GM21529 (cell line): ENCODE results near the gene RCAN3.
"Not testable (repeated sequence)": the region's sequence is repeated elsewhere in the genome, so short reads cannot be mapped to it uniquely, and the experiment has no call there.

Experiments used
- ATAC-seq: cut with Tn5 transposase; IDR thresholded peaks from one replicate; pipeline ENCODE4 v1.9.1; 2021; ENCODE audit not compliant: unreplicated experiment

Gene RCAN3

DNA sequence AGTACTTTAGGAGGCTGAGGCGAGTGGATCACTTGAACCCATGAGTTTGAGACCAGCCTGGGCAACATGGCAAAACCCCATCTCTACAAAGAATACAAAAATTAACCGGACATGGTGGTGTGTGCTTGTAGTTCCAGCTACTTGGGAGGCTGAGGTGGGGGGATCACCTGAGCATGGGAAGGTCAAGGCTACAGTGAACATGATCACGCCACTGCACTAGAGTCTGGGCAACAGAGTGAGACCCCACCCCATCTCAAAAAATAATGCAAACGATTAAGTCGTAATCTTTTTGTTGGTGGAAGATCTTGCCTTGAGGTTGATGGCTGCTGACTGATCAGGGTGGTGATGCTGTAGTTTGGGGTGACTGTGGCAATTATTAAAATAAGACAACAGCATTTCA lies 6.3 kb downstream of the RCAN3 start:
- no peak for ATAC-seq

- ATAC-seq = no peak
These were observed 11.1 kb downstream of the RCAN3 start for GRCh38 chr1:24513706-24514105.

GRCh38 chr1:24514946-24515345 lies 12.3 kb downstream of the RCAN3 start:
- ATAC-seq = no peak

GRCh38 chr1:24515671-24516209 lies 13.1 kb downstream of the RCAN3 start:
- not testable (repeated sequence) for ATAC-seq

DNA sequence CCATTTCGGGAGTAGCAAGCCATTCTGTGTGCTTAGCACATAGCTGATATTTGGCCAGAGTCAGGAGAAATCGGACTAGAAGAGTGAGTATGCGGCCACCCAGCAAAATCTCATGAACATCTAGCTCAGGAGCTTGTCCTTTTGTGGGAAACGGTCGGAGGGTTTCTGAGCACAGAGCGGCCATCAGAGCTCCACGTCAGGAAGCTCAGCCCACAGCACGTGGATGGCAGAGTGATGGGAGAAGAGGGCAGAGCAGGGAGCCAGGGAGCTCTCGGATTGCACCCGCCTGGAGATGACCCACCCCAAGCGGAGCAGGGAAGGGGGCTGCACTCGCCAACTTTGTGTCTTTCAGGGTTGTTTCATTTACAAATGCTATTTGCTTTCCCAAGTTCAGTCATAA lies 13.9 kb downstream of the RCAN3 start:
- no peak for ATAC-seq

- ATAC-seq = no peak
These were observed 15.3 kb downstream of the RCAN3 start for GRCh38 chr1:24517898-24518297.

- ATAC-seq = not testable (repeated sequence)
These were observed 17.6 kb downstream of the RCAN3 start for GRCh38 chr1:24520282-24520681.

- no peak for ATAC-seq
These were observed 23.0 kb downstream of the RCAN3 start for GRCh38 chr1:24525606-24526005.

DNA sequence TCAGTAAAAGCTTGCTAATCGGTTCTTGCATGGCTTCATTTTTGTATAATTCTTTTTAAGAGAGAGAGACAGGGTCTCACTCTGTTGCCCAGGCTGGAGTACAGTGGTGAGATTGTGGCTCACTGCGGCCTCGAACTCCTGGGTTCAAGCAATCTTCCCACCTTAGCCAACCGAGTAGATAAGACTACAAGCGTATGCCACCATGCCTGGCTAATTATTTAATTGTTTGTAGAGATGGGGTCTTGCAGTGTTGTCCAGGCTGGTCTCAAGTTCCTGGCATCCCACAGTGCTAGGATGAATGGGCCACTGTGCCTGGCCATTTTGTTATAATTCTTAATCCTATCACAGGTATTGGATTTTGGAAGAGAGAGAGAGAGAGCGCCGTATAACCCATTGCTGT lies 23.4 kb downstream of the RCAN3 start:
- no peak for ATAC-seq

- ATAC-seq = no peak
These were observed 24.4 kb downstream of the RCAN3 start for GRCh38 chr1:24526940-24527542.

- no peak for ATAC-seq
These were observed 26.1 kb downstream of the RCAN3 start for GRCh38 chr1:24528744-24529143.

GRCh38 chr1:24529292-24529691 lies 26.7 kb downstream of the RCAN3 start:
- not testable (repeated sequence) for ATAC-seq

GRCh38 chr1:24535021-24535424 lies 32.4 kb downstream of the RCAN3 start:
- ATAC-seq = no peak

GRCh38 chr1:24535778-24536177 lies 33.1 kb downstream of the RCAN3 start:
- ATAC-seq = no peak

DNA sequence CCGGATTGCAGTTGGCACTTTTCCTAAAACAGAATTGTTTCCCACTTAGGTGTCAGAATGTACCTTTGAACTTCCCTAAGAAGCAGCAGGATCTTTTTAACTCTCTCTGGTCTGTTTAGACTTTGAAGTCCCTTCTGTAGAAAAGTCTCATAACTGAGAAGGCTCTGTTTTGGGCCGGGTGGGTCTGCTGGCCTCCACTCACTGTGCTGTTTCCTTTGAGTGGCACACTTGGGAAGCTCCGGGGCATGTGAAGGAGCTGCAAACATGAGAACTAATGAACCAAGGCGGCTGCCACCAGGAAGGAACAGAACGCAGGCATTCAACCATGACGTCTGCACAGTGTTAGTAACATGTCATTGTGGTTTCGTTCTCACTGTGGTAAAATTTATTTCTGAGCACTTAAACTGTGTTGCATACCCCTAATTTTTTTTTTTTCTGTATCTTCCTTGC lies 33.8 kb downstream of the RCAN3 start:
- ATAC-seq = peak; percentile 80

- ATAC-seq = no peak
These were observed 37.6 kb downstream of the RCAN3 start for GRCh38 chr1:24540051-24540905.

GRCh38 chr1:24540906-24541710 lies 38.5 kb downstream of the RCAN3 start:
- no peak for ATAC-seq

GRCh38 chr1:24541711-24542346 lies 39.2 kb downstream of the RCAN3 start:
- ATAC-seq = no peak

GRCh38 chr1:24544239-24544638 lies 41.6 kb downstream of the RCAN3 start:
- ATAC-seq = no peak

GRCh38 chr1:24545662-24546061 lies 43.0 kb downstream of the RCAN3 start:
- no peak for ATAC-seq

- no peak for ATAC-seq
These were observed 44.6 kb downstream of the RCAN3 start for GRCh38 chr1:24547195-24547594.
